ENCODE measurements around the gene CCDC197.

The CCDC197 gene

GRCh38 chr14:93997082-93997481, at the start of gene CCDC197:
CCDC197 (plus strand) TSS chr14:93997301; CDS start chr14:93998132, 831 bp downstream.
- no peak for DNase-seq (ENCODE audit: low spot score)

GRCh38 chr14:93949511-93950075, 47.5 kb upstream of the CCDC197 start:
- no peak for DNase-seq (ENCODE audit: low spot score)

DNA sequence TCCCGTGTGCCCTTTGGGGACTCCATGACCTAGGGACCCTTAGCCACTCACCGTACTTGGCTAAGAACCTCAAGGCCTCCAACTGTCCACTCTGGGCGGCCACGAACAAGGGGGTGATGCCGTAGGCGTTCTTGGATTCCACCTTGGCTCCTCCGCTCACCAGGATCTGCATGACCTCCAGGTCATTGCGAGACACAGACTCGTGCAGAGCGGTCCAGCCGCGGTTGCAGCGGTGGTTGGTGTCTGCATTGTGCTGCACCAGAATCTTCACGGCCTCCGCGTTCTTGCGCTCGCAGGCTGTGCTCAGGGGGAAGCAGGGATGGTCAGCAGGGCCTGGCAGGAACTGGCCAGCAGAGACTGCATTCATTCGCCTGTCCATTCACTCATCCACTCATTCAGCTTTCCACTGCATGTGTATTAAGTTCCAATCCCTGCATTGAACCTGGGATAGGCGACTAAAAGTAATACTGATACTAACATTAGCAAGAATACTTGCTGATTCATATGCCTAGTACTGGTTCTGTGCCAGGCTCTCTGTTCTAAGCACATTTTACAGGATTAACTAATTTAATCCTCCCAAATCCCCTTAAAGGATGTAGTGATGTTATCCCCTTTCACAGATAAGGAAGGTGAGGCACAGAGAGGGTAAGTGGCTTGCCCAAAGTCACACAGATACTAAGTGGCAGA, 46.0 kb upstream of the CCDC197 start:
- no peak for DNase-seq (ENCODE audit: low spot score)

GRCh38 chr14:93951635-93952540, 45.2 kb upstream of the CCDC197 start:
- DNase-seq (ENCODE audit: low spot score): no peak

GRCh38 chr14:93952829-93953228, 44.3 kb upstream of the CCDC197 start:
- DNase-seq (ENCODE audit: low spot score): no peak

GRCh38 chr14:93953263-93953662, 43.8 kb upstream of the CCDC197 start:
- DNase-seq (ENCODE audit: low spot score): no peak

GRCh38 chr14:93953739-93954515, 43.2 kb upstream of the CCDC197 start:
- DNase-seq (ENCODE audit: low spot score): no peak

- no peak for DNase-seq (ENCODE audit: low spot score)
Observed at GRCh38 chr14:93954516-93954830, 42.6 kb upstream of the CCDC197 start.

- DNase-seq (ENCODE audit: low spot score): no peak
Observed at GRCh38 chr14:93954900-93955849, 41.9 kb upstream of the CCDC197 start.

DNA sequence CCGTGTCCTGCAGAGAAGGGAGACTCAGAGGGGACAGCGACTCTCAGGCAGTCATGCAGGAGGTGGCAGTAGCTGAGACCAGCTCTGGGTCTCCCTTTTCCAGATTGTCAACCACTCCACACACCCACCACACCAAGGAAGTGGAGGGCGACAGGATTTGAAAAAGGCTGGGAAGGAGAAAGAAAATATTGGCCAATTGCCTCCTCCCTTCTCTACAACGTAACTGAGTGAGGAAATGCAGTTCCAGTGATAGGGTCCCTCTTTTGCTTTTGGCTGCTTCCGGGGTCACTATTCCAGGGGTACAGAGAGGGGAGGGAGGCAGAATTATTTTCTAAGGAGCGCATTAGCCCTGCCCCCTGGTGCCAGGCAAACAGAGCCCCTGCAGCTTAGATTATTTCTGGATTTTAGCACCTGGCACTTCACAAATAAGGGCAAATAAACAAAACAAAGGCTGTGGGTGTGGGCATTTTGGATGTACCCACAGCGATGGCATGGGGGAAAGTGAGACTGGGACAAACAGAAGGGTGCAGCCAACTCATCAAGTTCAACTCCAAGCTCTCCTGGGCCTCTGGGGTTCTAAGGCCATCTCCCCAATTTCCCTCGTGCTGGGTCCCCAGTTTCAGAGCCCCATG, 41.1 kb upstream of the CCDC197 start:
- DNase-seq (ENCODE audit: low spot score): no peak

DNA sequence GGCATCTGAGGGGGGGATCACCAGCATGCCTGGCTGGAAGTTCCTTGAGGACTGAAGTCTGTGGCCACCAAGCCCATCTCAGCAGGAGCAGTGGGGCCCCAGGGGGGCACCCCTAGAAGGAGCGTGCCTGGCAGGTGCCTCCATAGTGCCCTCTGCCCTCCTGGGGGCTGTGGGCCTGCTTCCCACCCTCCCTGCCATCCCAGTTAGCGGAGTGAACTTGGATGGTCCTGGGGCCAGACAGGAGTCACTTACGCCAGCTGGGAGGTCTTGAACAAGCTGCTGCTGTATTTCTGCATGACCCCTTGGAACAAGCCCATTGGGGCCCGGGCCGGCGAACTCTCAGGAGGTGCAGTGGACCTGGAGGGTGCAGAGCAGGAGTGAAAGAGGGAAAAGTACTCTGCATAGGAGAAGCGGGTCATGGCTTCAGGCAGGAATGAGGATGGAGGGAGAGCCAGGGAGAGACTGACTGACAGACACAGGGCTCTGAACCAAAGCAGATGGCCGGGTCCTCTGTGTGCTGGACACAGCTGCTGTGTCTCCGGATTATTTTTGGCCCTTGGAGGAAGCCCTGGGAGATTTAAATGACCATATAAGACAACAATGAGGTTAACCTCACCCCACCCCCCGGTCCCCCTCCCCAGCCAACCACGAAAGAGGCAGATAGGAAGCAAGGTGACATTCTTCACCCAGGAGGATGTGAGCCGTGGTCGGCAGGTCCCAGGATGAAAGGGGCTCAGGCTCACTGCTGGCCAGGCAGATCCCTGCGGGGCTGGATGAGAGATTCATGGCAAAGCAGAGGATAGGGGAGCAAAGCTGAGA, 40.4 kb upstream of the CCDC197 start:
- DNase-seq (ENCODE audit: low spot score): no peak

GRCh38 chr14:93957333-93957710, 39.8 kb upstream of the CCDC197 start:
- DNase-seq (ENCODE audit: low spot score): no peak

GRCh38 chr14:93957751-93958566, 39.1 kb upstream of the CCDC197 start:
- no peak for DNase-seq (ENCODE audit: low spot score)

GRCh38 chr14:93958567-93959238, 38.4 kb upstream of the CCDC197 start:
- no peak for DNase-seq (ENCODE audit: low spot score)

GRCh38 chr14:93959239-93960107, 37.6 kb upstream of the CCDC197 start:
- DNase-seq (ENCODE audit: low spot score): no peak

- no peak for DNase-seq (ENCODE audit: low spot score)
Observed at GRCh38 chr14:93960108-93960475, 37.0 kb upstream of the CCDC197 start.

DNA sequence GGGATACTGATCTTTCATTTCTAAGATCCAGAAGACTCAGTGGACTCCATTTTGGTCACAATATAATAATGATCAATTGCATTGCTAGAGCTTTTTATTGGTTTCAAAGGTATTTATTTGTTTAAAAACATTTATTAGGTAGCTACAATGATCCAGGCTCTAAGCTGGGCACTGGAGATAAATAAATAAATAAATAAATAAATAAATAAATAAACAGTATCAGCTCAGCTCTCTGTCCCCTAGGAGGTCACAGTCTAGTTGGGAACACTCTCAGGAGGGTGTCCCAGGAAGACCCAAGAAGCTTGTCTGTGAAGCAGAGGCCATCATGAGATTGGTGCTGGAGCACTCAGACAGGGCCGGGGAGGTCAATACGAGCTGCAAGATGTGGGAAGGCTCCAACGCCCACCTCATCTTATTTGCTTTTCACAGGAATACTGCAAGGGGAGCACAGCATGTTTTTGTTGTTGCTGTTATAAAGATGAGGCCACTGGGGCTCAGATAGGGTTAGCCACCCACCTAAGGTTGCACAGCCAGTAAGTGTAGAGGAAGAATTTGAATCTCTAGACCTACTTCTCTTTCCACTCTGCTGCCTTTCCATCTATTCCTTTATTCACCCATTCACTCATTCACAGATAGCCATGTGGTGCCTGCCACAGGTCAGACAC, 36.2 kb upstream of the CCDC197 start:
- no peak for DNase-seq (ENCODE audit: low spot score)

Measured in globus pallidus (tissue), 1 donor.